NCI-H2081 treated with DMSO at 0.1 percent for 48 hours (cell line): ENCODE results near the gene EGLN2.
"Not testable (repeated sequence)": the region's sequence is repeated elsewhere in the genome, so short reads cannot be mapped to it uniquely, and the experiment has no call there.

Experiments used
- DNase-seq: peaks from one replicate; lab custom pipeline; 2025; lab: John Stamatoyannopoulos, UW

Gene EGLN2

GRCh38 chr19:40819479-40820234 lies 20.7 kb downstream of the EGLN2 start:
- DNase-seq = not testable (repeated sequence)

GRCh38 chr19:40822161-40822560 lies 23.2 kb downstream of the EGLN2 start:
- no peak for DNase-seq

GRCh38 chr19:40822704-40823553 lies 23.9 kb downstream of the EGLN2 start:
- not testable (repeated sequence) for DNase-seq

GRCh38 chr19:40824916-40825315 lies 25.9 kb downstream of the EGLN2 start:
- DNase-seq = not testable (repeated sequence)

GRCh38 chr19:40825460-40826095 lies 26.6 kb downstream of the EGLN2 start:
- not testable (repeated sequence) for DNase-seq

GRCh38 chr19:40826312-40826698 lies 27.3 kb downstream of the EGLN2 start:
- not testable (repeated sequence) for DNase-seq

GRCh38 chr19:40826699-40827385 lies 27.9 kb downstream of the EGLN2 start:
- not testable (repeated sequence) for DNase-seq

- DNase-seq = no peak
Measured at GRCh38 chr19:40827386-40828247, 28.6 kb downstream of the EGLN2 start.

- no peak for DNase-seq
Measured at GRCh38 chr19:40829205-40829604, 30.2 kb downstream of the EGLN2 start.

GRCh38 chr19:40830741-40831140 lies 31.8 kb downstream of the EGLN2 start:
- not testable (repeated sequence) for DNase-seq

- no peak for DNase-seq
Measured at GRCh38 chr19:40831502-40832430, 32.8 kb downstream of the EGLN2 start.

GRCh38 chr19:40832431-40832790 lies 33.4 kb downstream of the EGLN2 start:
- not testable (repeated sequence) for DNase-seq

GRCh38 chr19:40833728-40834533 lies 34.9 kb downstream of the EGLN2 start:
- DNase-seq = not testable (repeated sequence)

- no peak for DNase-seq
Measured at GRCh38 chr19:40836754-40837429, 37.9 kb downstream of the EGLN2 start.

- not testable (repeated sequence) for DNase-seq
Measured at GRCh38 chr19:40838477-40838876, 39.5 kb downstream of the EGLN2 start.

GRCh38 chr19:40842012-40842411 lies 43.0 kb downstream of the EGLN2 start:
- not testable (repeated sequence) for DNase-seq

GRCh38 chr19:40842997-40843652 lies 44.1 kb downstream of the EGLN2 start:
- not testable (repeated sequence) for DNase-seq

GRCh38 chr19:40843653-40844052 lies 44.7 kb downstream of the EGLN2 start:
- not testable (repeated sequence) for DNase-seq
